GM23248 (cell line): ENCODE results near the gene EGLN1.

Experiments used
- EZH2 ChIP-seq: fragments of 200-600 bp; sonication (generic); IDR thresholded peaks from 2 replicates; pipeline ENCODE4 v1.6.1; 2018; ENCODE audit warnings: antibody characterized with exemption, mild to moderate bottlenecking; ENCODE audit not compliant: insufficient read depth, poor library complexity, severe bottlenecking
- EZH2phosphoT487 ChIP-seq: fragments of 200-600 bp; sonication (generic); IDR thresholded peaks from 2 replicates; pipeline ENCODE4 v1.6.1; 2018; ENCODE audit warnings: antibody characterized with exemption, moderate library complexity, mild to moderate bottlenecking, low read depth; ENCODE audit not compliant: insufficient read depth

DNA sequence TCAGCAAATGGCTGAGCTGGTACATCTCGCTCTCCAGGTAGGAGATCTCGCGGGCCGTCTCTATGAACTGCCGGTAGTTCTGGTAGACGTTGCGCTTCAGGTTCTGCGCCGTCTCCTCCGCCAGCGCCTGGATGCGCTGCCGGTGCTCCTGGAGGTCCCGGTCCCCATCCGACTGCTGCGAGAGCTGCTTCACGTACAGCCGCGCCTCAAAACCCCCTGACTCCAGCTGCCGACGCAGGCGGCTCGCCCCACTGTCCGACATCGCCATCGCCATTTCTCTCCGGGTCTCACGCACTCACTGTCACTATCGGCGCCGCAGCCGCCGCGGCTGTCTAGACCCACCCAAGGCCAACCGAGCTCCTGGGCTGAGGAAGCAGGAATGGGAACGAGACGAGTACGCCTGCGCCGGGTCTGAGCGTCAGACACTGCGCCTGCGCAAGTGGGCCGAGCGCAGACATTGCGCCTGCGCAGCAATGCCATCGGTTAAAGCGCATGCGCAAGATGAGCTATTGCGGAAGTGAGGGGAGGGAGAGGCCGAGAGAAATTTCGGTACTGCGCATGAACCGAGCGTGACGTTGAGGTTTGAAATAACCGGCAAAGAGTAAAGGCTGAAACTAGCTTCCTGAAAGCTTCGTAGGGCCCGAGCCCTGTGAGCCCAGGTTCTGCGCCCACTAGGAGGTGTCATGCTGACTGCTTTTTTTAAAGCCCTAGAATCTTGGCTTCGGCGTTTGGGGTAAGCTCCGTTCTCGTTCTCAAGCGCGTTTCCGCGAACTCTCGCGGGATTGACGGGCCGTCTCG is 84.4 kb downstream of the EGLN1 start, which contains the start of gene EXOC8:
- no peak for TF ChIP-seq EZH2phosphoT487
- TF ChIP-seq EZH2, result no peak
